Upper lobe of left lung (tissue), 6 donors: Measurements from ENCODE around the gene KCNK2. TPM values are rescaled to one million over a fixed set of nuclear protein-coding genes. Genes with fewer than 3 reads are reported as not detected.
"Not testable (repeated sequence)": the region's sequence is repeated elsewhere in the genome, so short reads cannot be mapped to it uniquely, and the experiment has no call there.

Experiments
- ATAC-seq, 2 donors: fragments of 200-7000 bp; cut with Tn5 transposase; one replicate each; pipeline ENCODE4 v1.9.1; 2022; ENCODE audit warnings: mild to moderate bottlenecking in 2 of 2, moderate library complexity in 2 of 2; ENCODE audit not compliant: low FRiP score in 2 of 2
- DNase-seq, 2 donors: peaks; one replicate each; pipeline ENCODE4 v3.0.0-alpha.2; 2019 to 2020
- H3K27ac ChIP-seq, 4 donors: fragments of 200-600 bp; sonication (generic); one replicate each; pipeline ENCODE4 v1.5.1; 2016 to 2019
- H3K27me3 ChIP-seq, 4 donors: fragments of 200-600 bp; sonication (generic); one replicate each; pipeline ENCODE4 v1.5.1; 2017 to 2019
- H3K36me3 ChIP-seq, 4 donors: fragments of 200-600 bp; sonication (generic); one replicate each; pipeline ENCODE4 v1.5.1; 2016 to 2019
- H3K4me1 ChIP-seq, 4 donors: fragments of 200-600 bp; sonication (generic); one replicate each; pipeline ENCODE4 v1.5.1; 2018 to 2019
- H3K4me3 ChIP-seq, 4 donors: fragments of 200-600 bp; sonication (generic); one replicate each; pipeline ENCODE4 v1.5.1; 2017 to 2019; ENCODE audit warnings: mild to moderate bottlenecking in 2 of 4, moderate library complexity in 1 of 4
- H3K9me3 ChIP-seq, 4 donors: fragments of 200-600 bp; sonication (generic); one replicate each; pipeline ENCODE4 v1.5.1; 2018 to 2019
- EP300 ChIP-seq, 4 donors: sonication (generic); formaldehyde crosslinking; IDR thresholded peaks; one replicate each; pipeline ENCODE4 v1.5.1; 2017; ENCODE audit warnings: antibody characterized with exemption in 4 of 4, control low read depth in 2 of 4
- POLR2A ChIP-seq, 4 donors: fragments of 450-650 bp; IDR thresholded peaks; one replicate each; pipeline ENCODE4 v1.5.1; 2016 to 2017; ENCODE audit warnings: antibody characterized with exemption in 4 of 4, mild to moderate bottlenecking in 2 of 4
- POLR2AphosphoS5 ChIP-seq, 2 donors: sonication (generic); formaldehyde crosslinking; IDR thresholded peaks; one replicate each; pipeline ENCODE4 v1.5.1; 2017; ENCODE audit warnings: antibody characterized with exemption in 2 of 2
- WGBS, 2 donors: methylation state at CpG; one replicate each; pipeline ENCODE4 v1.1.5; 2017 to 2018; 5-methylcytosine and 5-hydroxymethylcytosine counted together
- total RNA-seq, 6 donors: library from RNA; depleted of rRNA in 4 of 6; stranded (reverse); fragments of >200 nt in 4 of 6; gene quantifications; one replicate each; pipeline versions ENCODE4 v1.1.0 to v1.2.1, GENCODE V29; 2016 to 2021
- TF ChIP-seq, protein P1 (sequence below), 6 experiments: fragments of 450-650 bp in 4 of 6; fragments of 200-600 bp in 2 of 6; sonication (generic) in 2 of 6; IDR thresholded peaks; one replicate each; pipeline ENCODE4 v1.5.1; 2016 to 2019; ENCODE audit warnings: antibody characterized with exemption in 6 of 6
- donor health status: DM: no; HTN: no; CAD: no; lungs with moderate emphysema.
- donor health status: DM: no; HTN: yes; CAD: no; lungs with severe emphysema.

Gene KCNK2
- total RNA-seq, 6 donors from 2014 or later, result 0.20 to 2.4 (median 0.33) TPM; not detected in 2

DNA sequence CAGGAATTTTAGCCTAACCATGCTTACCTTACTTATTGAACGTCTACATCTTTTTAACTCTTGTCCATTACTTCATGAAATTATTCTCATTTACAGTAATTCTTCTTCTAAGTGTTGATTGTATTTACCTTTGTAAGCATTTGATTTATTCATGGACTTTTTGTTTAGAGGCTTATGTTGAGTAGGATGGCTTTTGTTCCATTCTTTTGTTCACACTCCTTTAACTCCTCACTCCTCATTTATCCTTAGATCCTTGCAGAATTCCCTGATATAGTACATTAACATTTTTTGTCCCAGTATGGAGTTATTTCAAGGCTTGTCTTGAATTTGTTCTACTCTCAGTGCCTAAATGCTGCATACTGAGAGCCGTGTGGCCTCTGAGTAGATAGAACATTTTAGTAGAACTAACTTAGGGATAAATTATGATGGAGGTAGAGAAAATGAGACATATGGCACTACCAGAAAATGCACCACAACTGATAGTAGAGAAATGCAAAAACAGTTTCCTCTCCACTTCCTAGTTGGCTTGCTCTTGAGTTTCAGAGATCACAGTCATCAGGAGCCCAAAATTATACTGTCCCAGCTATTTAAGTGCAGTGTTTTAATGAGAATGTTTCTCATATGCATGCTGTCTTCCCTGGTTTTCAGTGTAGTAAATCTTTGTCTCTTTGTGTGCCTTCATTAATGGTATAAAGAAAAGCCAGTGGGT is 69.5 kb downstream of the KCNK2 start:
- 73 to 79% methylated on average over 2 of the region's 2 CpGs for WGBS, 2 donors
- no peak for TF ChIP-seq POLR2AphosphoS5 (IDR thresholded peaks at IDR 0.05)
- TF ChIP-seq EP300 (IDR thresholded peaks at IDR 0.05), result no peak
- TF ChIP-seq POLR2A (IDR thresholded peaks at IDR 0.05), result no peak
- TF ChIP-seq, protein P1, sequence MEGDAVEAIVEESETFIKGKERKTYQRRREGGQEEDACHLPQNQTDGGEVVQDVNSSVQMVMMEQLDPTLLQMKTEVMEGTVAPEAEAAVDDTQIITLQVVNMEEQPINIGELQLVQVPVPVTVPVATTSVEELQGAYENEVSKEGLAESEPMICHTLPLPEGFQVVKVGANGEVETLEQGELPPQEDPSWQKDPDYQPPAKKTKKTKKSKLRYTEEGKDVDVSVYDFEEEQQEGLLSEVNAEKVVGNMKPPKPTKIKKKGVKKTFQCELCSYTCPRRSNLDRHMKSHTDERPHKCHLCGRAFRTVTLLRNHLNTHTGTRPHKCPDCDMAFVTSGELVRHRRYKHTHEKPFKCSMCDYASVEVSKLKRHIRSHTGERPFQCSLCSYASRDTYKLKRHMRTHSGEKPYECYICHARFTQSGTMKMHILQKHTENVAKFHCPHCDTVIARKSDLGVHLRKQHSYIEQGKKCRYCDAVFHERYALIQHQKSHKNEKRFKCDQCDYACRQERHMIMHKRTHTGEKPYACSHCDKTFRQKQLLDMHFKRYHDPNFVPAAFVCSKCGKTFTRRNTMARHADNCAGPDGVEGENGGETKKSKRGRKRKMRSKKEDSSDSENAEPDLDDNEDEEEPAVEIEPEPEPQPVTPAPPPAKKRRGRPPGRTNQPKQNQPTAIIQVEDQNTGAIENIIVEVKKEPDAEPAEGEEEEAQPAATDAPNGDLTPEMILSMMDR (IDR thresholded peaks at IDR 0.05), result no peak
- no peak overlapping the region for H3K27ac ChIP-seq
- H3K4me3 ChIP-seq, result no peak overlapping the region
- ATAC-seq, result no peak
- no peaks in the 10 kb centered on the region for H3K36me3 ChIP-seq
- no peaks in the 10 kb centered on the region for H3K27me3 ChIP-seq
- H3K4me1 ChIP-seq, result no peaks in the 10 kb centered on the region
- DNase-seq, result no peak
- no peaks in the 10 kb centered on the region for H3K9me3 ChIP-seq

DNA sequence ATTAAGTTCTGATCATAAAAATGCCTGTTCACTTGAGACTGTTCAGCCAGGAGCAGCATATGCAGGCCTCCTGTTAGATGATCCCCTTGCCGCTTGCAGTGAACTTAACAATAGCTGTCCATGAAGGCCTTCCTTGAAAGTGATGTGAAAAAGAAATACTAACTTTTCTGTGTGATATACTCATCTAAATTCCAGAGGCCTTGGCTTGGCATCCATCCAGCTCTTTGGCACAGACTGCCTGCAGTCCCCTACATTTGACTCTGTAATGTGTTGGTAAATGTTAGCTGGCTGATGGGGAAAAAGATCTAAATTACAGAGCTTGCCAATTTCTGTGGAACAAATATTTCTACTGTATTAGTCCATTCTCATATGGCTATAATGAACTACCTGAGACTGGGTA is 73.7 kb downstream of the KCNK2 start:
- Histone ChIP-seq H3K27me3 (no peaks in the 10 kb centered on the region), H3K9me3 (no peaks in the 10 kb centered on the region), H3K4me3 (no peak overlapping the region), H3K27ac (no peak overlapping the region), H3K36me3 (no peaks in the 10 kb centered on the region), H3K4me1 (no peaks in the 10 kb centered on the region)
- ATAC-seq (no peak), DNase-seq (no peak)
- TF ChIP-seq, protein P1 (IDR thresholded peaks at IDR 0.05), result no peak
- TF ChIP-seq POLR2AphosphoS5 (IDR thresholded peaks at IDR 0.05), result no peak
- WGBS, 2 donors, result 89 to 94% methylated on average over 1 of the region's 1 CpG

DNA sequence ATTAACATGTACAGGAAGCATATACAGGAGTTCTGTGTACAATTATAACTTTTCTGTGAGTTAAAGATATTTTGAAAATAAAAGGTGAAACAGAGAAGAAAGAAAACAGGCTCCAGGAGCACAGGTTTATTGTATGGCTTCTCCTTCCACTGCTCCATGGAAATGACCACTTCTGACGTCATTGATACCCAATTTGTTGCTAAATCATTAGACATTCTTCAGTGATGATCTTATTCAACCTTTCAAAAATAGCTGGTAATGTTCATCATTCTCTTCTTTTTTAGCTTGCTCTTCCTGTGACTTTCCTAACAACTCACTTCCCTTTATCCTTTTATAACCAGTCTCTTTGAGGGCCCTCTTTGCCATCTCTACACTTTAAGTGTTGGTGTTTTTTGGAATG is 77.8 kb downstream of the KCNK2 start:
- Histone ChIP-seq H3K27ac (no peak overlapping the region), H3K9me3 (no peaks in the 10 kb centered on the region), H3K4me3 (no peak overlapping the region), H3K27me3 (no peaks in the 10 kb centered on the region), H3K4me1 (no peaks in the 10 kb centered on the region), H3K36me3 (no peaks in the 10 kb centered on the region)
- DNase-seq (no peak), ATAC-seq (no peak)
- TF ChIP-seq POLR2AphosphoS5 (IDR thresholded peaks at IDR 0.05), result no peak
- TF ChIP-seq, protein P1 (IDR thresholded peaks at IDR 0.05), result no peak
- TF ChIP-seq EP300 (IDR thresholded peaks at IDR 0.05), result no peak
- no peak for TF ChIP-seq POLR2A (IDR thresholded peaks at IDR 0.05)
- WGBS, 2 donors, result 64 to 74% methylated on average over 1 of the region's 1 CpG

DNA sequence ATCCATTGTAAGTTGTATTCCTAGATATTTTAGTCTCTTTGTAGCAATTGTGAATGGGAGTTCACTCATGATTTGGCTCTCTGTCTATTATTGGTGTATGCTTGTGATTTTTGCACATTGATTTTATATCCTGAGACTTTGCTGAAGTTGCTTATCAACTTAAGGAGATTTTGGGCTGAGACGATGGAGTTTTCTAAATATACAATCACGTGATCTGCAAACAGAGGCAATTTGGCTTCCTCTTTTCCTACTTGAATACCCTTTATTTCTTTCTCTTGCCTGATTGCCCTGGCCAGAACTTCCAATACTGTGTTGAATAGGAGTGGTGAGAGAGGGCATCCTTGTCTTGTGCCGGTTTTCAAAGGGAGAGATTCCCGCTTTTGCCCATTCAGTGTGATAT is 80.6 kb downstream of the KCNK2 start:
- 92 to 93% methylated on average over 4 of the region's 4 CpGs for WGBS, 2 donors

DNA sequence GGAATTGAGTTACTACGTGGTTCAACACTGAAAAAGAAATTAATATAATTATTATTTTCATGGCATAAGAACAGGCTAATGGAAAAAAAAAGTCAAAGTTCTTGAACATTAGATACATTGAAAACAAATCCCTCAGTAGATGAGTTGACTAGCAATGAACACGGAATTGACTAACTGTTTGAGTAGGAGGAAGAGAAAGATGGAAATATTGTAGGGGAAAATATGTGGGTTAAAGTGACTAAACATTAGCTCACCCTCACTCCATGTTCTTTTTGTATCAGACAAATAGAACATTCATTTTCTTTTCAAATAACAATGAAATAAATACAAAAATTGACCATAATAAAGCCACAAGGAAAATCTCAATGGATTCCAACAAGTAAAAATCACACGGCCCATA is 84.3 kb downstream of the KCNK2 start:
- DNase-seq (no peak), ATAC-seq (no peak)
- Histone ChIP-seq H3K36me3 (no peaks in the 10 kb centered on the region), H3K9me3 (no peaks in the 10 kb centered on the region), H3K4me1 (no peaks in the 10 kb centered on the region), H3K27ac (no peak overlapping the region), H3K4me3 (no peak overlapping the region), H3K27me3 (no peaks in the 10 kb centered on the region)
- TF ChIP-seq EP300 (IDR thresholded peaks at IDR 0.05) (no peak), POLR2A (IDR thresholded peaks at IDR 0.05) (no peak), POLR2AphosphoS5 (IDR thresholded peaks at IDR 0.05) (no peak)
- TF ChIP-seq, protein P1 (IDR thresholded peaks at IDR 0.05), result no peak
- 80 to 90% methylated on average over 3 of the region's 3 CpGs for WGBS, 2 donors

More for the DNA sequence above, 80.6 kb downstream of the KCNK2 start:
- H3K27me3 ChIP-seq, H3K36me3 ChIP-seq, H3K4me3 ChIP-seq, ATAC-seq, H3K4me1 ChIP-seq, H3K27ac ChIP-seq, DNase-seq, H3K9me3 ChIP-seq: not testable (repeated sequence)
